NCI-H2171 treated with DMSO at 0.1 percent for 48 hours (cell line): ENCODE results near the gene ANO9.
A peak's percentile ranks its signal among the peaks of the same experiment; 100 is the strongest.
"Not testable (repeated sequence)": the region's sequence is repeated elsewhere in the genome, so short reads cannot be mapped to it uniquely, and the experiment has no call there.

Experiments used
- DNase-seq: peaks from one replicate; lab custom pipeline; 2025; lab: John Stamatoyannopoulos, UW

Gene ANO9

DNA sequence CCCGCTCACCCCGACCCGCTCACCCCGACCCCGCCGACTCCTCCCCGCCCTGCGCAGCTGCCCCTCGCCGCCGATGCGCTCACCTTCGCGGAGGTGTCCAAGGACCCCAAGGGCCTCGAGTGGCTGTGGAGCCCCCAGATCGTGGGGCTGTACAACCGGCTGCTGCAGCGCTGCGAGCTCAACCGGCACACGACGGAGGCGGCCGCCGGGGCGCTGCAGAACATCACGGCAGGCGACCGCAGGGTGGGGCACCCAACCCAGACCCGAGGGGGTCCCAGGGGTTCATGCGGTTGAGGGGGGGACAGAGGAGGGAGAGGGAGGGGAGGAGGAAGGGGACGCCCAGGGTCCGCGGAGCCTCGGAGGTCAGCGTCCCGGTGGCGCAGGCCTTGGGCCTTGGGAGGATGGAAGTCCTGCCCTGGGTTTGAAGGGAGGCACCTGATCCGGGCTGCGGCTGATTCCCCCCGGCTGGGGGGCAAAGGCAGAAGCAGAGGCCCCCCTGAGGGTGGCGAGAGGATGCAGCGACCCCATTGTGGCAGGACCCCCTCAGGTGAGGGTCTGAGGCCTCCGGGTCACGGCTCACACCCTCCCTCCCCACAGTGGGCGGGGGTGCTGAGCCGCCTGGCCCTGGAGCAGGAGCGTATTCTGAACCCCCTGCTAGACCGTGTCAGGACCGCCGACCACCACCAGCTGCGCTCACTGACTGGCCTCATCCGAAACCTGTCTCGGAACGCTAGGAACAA lies 38.6 kb downstream of the ANO9 start:
- DNase-seq = no peak

GRCh38 chr11:401196-401595 lies 40.6 kb downstream of the ANO9 start:
- DNase-seq = not testable (repeated sequence)

GRCh38 chr11:400241-400689 lies 41.5 kb downstream of the ANO9 start:
- no peak for DNase-seq

DNA sequence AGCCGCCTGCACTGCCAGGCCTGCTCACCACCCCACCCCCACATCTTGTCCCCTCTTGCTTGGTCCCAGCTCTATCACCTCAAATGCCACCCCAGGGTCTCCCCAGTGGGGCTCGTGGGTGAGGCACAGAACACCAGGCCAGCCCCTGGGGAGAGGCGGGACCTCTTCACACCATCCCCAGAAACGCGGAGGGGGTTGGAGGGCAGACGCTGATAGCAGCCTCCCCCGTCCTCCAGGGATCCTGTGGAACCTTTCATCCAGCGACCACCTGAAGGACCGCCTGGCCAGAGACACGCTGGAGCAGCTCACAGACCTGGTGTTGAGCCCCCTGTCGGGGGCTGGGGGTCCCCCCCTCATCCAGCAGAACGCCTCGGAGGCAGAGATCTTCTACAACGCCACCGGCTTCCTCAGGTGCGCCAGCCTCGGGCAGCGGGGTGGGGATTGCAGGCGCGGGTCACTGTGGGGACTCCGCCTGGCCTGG lies 42.0 kb downstream of the ANO9 start:
- DNase-seq = no peak

DNA sequence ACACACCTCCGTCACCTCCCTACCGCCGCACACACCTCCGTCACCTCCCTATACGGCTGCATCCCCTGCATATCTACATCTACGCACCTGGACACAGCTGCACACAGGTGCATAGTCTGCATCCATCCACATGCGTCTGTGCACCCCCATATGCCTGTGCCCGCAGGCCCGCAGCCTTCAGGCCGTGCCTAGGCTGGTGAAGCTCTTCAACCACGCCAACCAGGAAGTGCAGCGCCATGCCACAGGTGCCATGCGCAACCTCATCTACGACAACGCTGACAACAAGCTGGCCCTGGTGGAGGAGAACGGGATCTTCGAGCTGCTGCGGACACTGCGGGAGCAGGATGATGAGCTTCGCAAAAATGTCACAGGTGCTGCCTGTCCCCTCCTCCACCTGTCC lies 43.0 kb downstream of the ANO9 start:
- peak; percentile 55 for DNase-seq

GRCh38 chr11:396948-397548 lies 44.8 kb downstream of the ANO9 start:
- DNase-seq = no peak

GRCh38 chr11:396511-396947 lies 45.3 kb downstream of the ANO9 start:
- DNase-seq = no peak

GRCh38 chr11:395866-396265 lies 45.9 kb downstream of the ANO9 start:
- DNase-seq = no peak

DNA sequence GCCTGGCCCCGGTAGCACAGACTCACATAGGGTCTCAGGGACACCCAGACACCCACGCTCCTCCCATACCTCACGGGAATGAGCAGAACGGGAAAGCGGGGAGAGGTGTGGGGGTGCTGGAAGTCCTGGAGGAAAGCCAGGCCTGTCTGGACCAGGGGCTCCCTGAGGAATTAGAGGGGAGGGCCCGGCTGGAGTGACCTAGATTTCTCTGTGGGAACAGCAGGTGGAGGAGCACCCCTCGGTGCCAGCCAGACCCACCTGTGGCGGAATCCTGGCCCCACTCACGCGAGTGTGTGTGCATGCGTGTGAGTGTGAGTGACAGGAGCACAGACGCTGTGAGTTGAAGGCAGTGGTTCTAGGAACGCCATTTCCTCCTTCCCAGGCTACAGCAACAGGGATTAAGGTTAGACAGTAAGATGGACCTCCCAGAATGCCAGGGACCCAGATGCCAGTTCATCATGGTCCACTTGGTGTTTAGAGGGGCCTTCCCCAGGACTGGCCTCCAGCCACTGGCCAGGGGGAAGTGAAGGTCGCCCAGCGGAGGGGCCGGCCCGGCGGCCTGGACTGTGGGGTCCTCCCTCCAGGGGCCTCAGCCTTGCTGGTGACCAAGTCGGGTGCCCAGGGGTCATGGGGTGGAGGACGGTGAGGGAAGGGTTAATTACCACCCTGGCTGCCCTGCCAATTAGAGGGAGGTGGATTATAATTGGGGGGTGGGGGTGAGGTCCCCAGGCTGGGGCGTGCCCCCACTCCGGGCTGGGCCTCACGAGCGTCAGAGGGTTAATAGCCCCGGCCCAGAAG lies 46.8 kb downstream of the ANO9 start:
- peak; percentile 37 for DNase-seq

DNA sequence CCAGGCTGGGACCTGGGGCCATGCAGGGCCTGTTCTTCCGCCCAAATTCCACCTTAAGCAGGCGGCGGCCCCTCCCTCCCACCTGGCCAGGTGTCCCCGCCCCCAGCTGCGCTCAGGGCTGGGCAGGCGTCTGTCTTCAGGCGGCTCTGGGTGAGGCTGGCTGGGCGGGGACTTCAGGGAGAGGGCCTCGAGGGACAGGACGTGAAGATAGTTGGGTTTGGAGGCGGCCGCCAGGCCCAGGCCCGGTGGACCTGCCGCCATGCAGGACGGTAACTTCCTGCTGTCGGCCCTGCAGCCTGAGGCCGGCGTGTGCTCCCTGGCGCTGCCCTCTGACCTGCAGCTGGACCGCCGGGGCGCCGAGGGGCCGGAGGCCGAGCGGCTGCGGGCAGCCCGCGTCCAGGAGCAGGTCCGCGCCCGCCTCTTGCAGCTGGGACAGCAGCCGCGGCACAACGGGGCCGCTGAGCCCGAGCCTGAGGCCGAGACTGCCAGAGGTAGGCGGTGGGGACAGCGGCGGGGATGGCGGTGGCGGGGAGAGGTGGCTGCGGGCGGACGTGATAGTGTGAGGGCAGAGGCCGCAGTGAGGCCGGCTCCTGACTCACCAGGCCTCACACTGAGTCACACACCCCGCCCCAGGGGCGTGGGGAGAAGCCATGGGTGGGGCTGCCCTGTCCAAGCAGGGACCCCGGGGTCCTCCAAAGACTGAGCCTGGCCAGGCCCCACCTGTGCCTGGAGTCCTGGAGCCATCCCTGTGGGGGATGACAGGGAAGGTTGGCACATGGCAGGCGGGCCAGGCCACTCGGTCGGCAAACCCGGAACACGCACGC lies 47.6 kb downstream of the ANO9 start, which contains the start of gene PKP3:
Gene PKP3 (plus strand): TSS at position 176 of the 824 bp plus-strand sequence. CDS start 84 bp downstream, at position 260.
- peak; percentile 68 for DNase-seq

DNA sequence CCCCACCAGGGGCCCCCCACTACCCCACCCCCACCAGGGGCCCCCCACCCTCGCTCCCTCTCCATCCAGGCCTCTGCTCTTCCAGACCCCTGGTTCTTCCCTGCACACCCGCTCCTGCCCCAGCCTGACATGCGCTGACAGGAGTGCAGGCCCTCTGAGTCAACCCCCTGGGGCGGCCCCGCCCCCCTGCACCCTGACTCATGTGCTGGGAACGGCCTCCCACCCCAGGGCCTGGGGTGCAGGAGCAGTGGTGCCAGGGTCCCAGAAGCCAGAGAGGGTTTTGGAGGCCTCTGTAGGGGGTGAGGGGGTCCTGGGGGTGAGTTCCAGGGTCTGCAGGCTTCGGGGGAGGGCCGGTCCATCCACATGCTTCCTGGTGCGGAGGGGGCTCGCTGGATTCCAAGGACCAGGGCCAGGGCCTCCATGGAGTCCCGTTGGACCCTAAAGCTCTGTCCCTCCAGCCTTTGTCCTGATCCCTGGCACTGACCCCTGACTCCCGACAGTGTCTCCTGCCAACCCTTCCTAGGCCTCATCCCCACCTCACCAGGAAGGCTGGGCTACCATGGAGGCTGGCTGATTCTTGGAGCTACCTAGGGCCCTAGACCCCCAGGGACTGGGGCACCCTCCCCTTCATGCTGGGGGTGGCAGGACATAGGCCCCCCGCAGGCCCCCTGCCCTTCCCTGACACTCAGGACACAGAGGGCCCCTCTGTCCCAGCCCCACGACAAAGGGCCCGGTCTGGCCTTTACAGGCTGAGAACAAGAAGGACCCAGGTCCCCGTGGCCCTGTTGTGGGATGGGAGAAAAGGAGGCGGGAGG lies 48.4 kb downstream of the ANO9 start:
- DNase-seq = no peak

GRCh38 chr11:392102-392777 lies 49.6 kb downstream of the ANO9 start:
- DNase-seq = no peak

GRCh38 chr11:391117-392017 lies 50.4 kb downstream of the ANO9 start:
- no peak for DNase-seq

DNA sequence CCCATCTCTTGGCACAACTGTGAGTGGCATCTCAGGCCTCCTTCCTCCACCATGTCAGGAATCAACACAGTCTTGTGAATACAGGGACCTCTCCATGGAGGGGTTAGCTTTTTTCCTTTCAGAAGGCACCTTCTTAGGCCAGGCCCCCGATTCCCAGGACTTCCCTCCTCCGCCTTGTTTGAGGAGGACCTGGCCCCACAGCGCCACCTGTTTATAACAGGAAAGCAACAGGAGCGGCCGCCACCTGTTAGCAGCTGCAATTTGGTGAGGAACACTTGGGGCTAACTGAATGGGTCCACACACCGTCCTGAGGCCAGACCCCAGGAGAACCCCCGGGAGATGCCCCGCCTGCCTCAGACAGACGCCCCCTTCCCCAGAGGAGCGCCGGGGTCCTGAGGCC lies 51.6 kb downstream of the ANO9 start:
- no peak for DNase-seq

DNA sequence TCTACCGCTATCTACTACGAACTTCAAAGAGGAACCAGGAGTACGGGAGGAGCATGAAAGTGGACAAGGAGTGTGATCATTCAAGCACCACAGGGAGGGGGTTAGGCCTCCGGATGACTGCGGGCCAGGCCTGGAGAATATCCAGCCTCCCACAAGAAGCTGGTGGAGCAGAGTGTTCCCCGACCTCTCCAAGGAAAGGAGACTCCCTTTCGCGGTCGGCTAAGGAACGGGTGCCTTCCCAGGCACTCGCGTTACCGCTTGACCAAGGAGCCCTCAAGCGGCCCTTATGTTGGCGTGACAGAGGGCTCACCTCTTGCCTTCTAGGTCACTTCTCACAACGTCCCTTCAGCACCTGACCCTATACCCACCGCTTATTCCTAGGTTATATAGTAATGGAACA lies 52.4 kb downstream of the ANO9 start:
- not testable (repeated sequence) for DNase-seq

- DNase-seq = no peak
Measured at GRCh38 chr11:387193-387793, 54.5 kb downstream of the ANO9 start.

GRCh38 chr11:386483-386882 lies 55.3 kb downstream of the ANO9 start:
- no peak for DNase-seq

DNA sequence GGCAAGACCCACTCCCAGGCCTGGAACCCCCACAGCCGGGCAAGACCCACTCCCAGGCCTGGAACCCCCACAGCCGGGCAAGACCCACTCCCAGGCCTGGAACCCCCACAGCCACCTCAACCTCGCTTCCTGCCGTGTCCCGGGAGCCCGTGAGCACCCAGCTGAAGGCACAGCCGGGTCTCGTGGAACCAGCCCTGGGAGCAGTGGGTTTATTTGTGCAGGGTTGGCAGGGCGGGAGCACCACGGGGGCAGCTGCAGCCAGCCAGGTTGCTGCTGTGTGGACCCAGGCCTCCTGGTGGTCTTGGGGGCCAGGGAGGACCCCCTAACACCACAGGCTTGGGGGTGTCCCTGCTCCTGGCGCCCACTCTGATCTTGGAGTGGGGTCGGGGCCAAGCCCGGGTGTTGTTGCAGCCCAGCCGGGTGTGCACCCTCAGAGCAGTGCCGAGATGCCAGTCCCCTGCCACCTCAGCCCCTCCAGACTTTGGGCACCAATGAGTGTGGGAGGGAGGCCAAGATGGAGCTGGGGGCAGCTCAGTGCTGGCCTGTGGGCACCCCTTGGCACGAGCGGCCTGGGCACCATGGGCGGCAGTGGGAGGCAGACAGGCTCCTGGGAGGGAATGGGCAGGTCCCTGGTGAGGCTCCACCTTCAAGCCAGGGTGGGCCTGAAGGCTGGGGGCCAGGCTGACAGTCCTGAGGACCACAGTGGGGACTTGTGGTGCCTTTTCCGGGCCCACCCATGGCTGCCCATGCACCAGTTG lies 56.0 kb downstream of the ANO9 start:
- DNase-seq = no peak
